HG03378 (cell line): Measurements from ENCODE around the gene OGFOD2.

Experiments
- ATAC-seq: cut with Tn5 transposase; IDR thresholded peaks from one replicate; pipeline ENCODE4 v1.9.1; 2021; ENCODE audit warnings: mild to moderate bottlenecking, moderate library complexity; ENCODE audit not compliant: unreplicated experiment

Gene OGFOD2

DNA sequence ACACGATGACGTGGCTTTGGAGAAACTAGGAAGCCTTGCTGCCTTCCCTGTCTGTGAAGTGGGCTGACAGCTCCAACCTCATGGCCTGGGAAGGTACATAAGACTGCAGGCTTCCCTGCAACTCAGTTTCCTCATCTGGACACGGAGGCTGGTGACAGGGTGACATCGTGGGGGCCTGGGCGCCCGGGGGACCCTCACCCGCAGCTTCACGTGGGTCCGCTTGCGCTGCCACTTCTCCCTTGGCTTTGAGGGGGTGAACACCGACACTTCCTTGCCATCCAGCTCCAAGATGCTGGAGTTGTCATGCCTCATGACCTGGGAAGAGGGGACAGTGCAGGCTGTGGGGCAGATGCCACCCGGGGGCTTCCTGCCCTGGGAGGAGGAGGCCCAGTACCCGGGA lies 13.0 kb downstream of the OGFOD2 start:
- no peak for ATAC-seq

DNA sequence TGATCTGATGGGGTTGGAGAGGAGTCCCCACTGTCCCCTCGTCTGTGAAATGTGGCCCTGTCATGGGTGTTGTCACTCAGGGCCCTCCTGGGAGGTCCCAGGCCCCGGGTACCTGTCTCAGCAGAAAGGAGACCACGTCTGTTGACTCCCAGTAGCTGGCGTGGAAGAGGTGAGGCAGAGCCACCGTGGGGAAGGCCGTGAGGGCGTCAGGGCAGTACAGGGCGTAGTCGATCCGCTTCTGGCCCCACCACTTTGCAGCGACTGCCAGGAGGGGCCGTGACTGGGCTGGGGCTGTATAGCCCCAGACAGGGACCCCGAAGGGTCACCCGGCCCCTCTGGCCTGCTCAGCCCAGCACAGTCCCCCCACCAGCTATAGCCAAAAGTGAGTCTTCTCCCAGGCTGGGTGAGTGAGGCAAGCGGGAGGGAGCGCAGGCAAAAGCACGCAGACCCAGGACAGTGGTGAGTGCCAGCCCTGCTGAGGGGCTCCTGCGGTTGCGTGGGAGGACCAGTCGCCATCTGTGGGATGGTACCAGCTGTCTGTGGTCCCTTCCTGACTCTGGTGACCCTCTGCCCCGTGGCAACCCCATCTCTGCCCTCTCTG lies 13.7 kb downstream of the OGFOD2 start:
- no peak for ATAC-seq

DNA sequence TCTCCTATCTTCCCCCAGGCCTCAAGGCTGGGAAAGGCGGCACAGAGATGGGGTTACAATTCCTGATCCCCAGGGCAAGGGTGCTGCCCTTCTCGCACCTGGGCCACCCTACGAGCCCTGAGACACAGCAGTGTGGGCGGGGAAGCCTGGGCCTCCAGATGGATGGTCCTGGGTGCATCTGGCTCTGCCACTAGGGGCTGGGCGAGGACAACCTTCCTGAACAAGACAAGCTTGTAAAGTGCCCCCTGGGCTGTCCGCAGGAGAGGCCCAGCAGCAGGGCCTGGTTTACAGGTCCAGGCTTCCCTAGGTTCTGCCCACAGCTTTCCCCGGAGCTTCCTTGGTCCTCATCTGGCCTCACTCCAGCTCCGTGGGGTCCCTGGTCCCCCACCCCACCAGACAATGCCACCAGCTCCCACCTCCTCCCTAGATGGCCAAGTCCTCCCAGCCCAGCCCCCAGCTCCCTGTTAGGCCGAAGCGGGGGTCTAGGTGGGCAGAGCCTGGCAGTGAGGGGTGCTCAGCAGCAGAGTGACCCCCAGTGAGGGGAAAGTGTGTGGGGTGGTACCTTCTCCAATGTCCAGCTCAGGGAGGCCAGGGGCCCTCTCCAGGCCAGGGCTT lies 14.3 kb downstream of the OGFOD2 start:
- ATAC-seq = no peak

DNA sequence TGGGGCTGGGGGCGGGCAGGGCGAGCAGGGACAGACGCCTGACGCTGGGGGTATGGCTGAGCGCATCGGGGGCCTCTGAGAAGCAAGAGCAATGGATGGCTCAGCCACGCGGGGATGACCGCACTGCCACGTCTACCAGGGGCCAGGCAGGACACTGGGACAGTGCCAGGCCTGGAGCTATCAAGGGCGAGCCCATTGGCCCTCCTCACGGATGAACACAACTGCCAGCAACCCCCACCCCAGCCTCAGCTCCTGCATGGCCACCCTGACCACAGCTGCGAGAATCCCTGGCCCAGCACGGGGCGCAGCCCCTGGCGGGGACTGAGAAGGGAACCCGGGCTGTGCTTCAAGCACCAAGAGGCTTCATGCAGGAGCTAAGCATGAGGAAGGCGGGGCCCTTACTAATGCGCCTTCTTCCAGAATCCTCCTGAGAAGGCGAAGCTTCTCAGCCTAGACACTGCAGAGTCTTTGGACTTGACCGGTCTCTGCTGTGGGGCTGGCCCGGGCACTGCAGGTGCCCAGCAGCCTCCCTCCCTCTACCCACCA lies 14.9 kb downstream of the OGFOD2 start:
- no peak for ATAC-seq

DNA sequence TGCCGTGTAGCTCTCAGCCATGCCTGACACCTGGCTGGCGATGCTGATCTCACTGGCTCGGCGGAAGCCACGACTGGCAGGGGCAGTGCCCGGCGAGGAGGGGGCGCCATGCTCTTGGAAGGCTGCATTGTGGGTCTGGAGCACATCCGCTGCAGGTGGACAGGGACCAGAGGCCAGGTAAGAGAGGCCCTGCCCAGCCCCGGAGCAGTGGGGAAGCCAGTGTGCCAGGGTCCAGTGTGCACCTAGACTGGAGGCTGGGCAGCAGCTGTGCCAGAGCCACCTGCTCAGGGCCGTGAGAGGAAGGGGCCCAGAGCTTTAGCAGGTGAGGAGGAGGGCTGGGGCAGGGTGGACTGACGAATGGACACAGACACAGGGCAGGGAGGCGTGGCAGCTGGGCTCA lies 15.5 kb downstream of the OGFOD2 start:
- ATAC-seq = no peak

DNA sequence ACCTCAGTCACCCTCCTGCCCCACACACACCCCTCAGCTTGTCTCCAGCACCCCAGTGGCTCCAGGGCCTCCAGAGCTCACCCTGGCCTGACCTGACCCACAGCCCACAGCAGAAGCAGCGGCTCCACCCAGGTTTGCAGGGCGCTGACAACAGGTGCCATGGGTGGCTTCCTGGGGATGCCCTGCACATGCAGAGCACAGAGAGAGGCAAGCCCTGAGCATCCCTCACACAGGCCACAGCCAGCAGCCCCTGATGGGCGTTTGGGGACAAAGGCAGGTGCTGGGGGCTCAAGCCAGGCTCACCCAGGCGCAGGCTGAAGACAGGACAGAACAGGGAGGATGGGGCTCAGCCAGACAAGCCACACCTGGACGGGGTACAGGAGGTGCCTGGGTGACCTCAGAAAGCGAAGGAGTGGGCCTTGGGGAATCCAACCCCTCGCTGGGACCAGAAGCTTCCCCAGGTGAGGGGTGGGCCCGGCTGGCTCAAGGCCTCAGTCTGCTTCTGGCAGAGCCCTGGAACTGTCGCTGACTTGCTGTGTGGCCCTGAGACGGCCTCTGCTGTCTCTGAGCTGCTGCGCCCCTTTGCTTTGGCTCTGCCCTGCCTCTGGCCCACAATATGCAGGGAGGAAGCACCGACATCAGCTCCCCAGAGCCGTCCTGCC lies 16.0 kb downstream of the OGFOD2 start:
- no peak for ATAC-seq

DNA sequence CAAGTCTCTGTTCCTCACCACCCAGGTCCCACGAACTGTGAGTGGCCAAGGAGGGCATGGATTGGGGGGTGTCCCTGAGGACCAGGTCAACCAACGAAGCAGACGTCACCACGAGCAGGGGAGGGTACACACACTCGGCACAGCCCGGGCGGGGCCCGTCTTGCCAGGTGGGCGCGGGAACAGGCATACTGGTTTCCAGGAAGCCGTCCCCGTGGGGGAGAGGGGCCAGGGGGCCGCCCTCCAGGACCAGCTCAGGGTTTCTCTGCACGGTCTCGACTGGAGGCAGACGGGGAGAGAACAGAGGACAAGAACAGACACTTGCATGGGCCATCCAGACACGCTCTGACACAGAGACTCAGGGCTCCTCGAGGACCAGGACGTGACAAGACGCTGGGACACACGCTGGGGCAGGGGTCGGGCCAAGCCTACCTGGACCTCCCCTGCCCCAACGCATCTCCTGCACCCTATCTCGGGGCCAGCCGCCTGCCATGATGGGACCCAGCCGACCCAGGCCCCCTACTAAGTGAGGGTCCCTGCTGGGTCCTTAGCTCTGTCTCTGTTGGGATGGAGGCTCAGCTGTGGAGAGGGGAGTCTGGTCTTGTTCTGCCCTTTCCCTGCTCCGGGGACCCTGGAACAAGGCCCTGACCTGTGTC lies 16.7 kb downstream of the OGFOD2 start:
- ATAC-seq = no peak

DNA sequence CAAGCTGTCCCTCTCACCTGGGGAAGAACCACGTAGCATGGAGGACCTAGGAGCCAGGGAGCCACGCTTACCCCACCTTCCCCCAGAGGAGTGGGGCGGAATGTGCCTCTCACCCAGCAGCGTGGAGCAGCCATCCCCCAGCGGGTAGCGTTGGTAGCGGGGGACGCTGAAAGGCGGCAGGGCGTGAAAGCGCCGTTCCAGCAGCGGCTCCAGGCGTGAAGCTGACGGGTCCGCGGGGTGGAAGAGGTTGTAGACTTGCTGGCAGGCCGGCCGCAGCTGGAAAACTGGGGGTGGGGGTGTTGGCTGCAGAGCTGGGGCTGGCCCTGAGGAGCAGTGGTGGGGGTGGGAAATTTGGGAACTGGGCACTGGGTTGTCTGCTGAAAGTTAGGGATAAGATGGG lies 17.3 kb downstream of the OGFOD2 start:
- no peak for ATAC-seq

DNA sequence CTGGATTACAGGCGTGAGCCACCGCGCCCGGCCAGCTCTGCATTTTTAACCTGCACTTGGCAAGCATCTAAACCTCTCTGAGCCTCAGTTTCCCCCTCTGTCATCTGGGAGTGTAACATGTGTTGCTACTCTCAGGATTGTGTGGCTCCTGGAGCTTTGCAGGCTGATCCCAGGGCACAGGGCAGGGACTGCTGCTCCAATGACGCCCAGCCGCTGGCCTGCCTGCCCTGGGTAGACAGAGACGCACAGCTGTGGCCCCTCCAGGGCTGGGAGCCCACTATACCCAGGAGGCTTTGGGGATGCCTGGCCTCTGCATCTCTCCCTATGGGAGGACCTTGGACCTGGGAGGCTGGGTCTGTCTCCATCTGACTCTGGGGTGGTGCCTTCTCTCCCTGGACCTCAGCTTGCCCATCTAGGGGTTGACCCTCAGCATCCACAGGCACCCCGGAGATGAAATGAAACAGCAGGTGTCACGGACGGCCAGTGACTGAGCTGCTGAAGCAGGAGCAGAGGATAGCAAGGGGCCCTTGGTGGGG lies 19.2 kb downstream of the OGFOD2 start:
- ATAC-seq = no peak

DNA sequence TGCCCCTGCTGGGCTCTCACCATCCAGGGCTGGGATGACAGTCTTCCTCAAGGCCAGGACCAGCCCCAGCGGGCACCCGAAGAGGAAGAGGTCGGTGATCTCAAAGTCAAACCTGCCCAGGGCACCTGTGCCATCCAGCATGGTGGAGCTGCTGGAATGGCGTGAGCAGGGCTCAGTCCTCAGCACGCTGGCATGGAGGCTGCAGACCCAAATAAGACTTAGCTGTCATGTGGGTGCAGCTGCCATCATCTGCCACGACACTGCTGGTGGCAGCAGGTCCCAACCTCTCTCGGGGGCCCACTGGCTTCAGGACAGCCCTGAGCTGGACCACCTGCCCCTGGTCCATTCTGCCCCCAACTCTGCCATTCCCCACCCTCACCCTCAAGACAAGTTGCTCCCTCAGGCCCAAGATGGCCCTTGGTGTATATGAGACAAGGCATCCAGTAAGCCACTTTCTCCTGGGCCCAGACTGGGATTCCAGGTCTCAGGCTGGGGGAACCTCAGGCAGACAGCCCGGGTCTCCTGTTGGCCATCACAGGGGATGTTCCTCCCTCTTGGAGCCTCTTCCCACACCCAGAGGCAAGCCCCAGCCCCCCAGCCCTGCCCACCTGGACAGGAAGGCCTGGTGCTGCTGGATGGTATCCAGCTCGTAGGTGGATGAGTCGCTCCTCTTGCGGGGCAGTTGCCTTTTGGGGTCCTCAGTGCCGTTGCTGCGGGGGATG lies 19.9 kb downstream of the OGFOD2 start:
- ATAC-seq = no peak

DNA sequence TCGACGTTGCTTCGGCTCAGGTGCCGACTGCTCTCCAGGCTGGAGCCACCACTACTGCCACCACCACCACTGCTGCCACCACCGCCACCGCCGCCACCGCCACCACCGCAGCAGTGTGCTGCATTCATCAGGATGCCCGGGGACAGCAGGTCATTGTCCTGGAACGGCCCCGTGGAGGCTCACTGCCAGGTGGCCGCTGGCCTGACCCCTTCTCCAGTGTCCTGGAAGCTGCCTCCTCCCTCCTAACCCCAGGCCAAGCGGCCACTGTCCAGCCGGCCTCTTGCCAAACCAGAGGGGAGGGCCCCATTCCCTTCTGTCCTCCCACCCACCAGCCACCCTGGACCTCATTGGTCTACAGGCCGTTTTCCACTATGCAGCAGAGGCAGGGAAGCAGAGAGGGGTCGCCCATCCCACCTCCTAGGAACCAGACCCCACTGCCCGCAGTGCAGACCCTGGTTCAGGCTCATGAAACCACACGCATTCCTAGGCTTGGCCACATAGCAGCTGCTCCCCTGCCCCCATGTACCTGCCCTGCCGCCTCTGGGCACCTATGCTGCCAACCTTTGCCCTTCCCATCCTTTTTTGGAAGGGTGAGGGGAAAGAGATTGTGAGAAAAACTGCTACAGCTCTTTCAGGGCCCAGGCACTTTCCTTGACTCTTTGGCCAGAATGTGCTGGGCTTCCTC lies 20.6 kb downstream of the OGFOD2 start:
- no peak for ATAC-seq

DNA sequence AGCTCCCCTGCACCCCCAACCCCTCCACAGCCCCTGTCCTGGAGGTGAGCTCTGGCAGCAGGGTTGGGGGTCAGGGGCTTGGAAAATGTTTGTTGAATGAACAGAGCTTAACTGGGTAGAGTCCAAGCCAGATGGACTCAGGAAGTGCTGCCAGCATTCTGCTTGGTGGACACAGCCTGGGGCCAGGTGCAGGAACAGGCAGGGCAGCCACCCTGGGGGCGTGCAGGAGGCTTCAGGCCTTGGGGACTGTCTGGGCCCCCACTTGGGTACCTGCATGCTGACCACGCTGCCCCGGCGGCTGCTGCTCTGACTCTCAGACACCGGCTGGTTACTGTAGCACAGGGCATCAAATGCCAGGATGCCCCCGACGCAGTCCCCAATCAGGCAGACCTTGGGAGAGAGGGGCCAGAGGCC lies 21.2 kb downstream of the OGFOD2 start:
- no peak for ATAC-seq

DNA sequence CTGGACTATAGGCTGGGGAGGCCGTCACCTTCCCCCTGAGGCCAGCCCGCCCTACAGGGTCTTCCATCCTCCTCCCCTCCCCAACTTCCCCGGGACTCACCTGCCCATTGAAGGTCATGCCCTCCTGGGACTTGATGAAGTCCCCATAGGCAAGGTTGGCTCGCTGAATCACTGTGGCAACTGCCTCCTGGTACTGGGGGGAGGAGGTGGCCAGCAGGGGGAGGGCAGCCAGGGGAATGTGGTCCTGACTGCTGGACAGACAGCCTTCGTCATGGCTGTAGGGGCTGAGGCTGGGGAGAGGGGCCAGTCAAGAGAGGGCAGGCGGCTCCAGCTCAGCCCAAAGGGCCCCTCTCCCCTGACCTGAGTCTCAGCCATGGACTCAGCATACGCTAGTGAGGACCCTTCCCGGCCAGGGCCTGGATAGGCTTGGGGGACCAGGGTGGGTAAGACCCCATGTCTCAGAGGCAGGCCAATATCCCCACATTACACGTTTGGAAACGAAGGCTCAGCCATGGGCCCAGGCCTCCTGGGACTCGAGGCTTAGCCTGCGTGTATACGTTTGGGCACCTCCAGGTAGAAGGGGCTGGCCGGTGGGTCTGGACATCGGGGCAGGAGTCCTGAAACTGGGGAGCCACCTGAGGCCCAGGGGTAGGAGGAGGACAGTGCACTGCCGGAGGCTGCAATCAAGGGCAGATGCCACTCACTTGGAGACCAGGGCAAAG lies 21.7 kb downstream of the OGFOD2 start:
- no peak for ATAC-seq

DNA sequence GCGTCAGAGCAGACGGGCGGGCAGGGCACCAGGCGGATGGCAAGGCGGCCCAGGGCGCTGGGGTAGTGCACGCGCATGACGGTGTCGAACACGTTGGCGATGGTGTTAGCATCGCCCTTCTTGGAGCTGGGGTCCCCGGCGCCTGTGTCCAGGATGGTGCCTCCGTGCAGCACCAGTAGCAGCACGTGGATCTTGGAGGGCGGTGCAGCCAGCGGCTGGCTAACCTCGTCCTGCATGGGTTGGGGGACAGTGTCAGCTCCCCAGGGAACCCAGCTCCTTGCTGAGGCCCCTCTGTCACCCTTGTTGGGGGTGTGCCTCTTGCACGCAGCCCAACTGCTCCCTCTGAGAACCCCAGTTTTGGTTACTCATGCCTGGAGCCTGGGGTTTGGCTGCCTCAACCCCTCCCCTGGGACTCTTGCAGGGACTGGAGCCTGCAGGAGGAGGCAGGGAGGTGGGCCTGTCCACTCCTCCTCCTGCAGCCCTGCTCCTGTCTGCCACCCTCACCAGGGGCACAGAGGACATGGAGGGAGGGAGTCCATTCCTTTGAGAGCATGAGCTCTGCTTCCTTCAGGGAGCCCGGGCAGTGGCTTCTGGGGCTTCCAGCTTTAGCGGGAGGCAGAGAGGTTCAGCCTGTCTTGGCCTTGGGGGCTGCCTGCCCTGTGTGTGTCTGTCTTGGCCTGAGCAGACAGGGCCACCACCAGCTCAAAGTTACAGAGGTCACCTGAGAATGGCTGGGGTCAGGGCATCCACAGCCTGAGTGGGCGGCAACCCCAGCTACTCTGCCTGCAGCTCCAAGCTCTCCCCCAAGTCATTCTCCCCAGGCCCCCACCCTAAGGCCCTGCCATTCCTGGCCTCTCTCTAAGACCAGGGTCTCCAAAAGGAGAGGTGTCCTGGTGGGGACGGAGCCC lies 22.6 kb downstream of the OGFOD2 start:
- ATAC-seq = no peak

DNA sequence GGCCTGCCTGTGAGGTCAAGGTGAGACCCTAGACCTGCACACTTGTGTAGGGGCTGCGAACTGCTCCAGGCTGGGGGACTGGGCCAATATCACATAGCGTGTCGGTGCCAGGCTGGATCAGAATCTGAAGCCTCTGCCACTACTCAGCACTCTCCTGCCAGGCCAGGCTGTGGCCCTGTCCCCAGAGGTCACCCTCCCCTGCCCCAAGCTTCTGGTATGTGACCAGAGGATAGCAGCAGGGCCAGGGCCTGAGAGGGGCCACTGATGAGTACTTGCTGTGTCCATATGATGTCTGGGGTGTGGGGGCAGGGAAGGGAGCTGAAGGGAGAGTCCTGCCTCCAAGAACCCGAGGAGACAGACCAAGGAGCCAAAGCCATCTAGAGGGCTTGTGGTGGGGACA lies 23.3 kb downstream of the OGFOD2 start:
- ATAC-seq = no peak

DNA sequence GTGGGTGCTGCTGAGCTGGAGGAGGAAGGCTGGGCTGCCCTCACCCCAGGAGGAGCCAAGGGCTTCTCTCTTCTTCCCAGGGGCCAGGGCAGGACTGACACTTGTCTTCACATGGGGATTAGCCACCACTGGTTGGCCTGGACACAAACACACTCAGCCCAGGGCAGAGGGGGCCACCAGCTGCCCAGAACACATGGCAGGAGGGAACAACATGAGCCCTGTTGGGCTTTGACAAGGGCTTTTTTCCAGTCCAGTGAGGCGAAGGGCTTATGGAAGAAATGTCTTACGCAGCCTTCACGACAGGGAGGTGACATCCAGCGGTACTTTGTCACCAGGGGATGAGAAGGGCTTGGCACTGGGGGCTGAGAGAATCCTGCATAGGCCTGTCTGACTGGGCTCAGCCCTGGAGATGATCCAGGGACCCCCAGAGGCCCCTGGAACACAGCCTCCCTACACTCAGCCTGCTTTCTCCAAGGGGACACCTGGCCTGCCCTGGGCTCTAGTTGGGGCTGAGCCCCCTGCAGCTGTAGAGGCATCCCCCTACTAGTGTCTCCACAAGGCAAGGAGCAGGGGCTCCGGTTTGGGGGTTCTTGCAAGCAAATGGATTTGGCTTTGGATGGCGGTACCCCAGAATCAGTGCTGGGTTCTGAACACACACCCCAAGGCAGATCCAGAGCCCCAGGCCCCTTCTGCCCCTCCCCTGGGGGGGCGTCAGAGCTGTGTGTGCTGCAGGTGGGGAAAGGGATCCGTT lies 24.3 kb downstream of the OGFOD2 start:
- ATAC-seq = no peak

DNA sequence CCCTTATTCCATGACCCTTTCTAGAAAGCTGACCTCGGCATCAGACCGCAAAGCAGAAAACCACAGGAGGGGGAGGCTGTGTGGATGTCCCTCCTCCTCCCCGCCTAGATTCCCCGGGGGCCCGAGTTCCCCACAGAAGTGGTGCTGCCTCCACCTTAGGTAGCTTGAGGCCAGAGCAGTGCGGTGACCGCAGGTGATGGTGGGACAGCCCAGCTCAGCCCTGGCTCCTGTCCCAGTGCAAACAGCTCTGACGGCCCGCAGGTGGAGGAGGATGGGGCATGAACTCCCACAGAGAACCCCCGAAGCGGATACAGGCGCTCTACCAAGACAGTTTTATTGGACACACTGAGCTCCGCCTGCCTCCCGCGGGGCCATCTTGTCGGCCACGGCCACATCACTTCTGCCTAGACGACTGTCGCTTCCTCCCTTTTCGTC lies 25.0 kb downstream of the OGFOD2 start:
- ATAC-seq = no peak

DNA sequence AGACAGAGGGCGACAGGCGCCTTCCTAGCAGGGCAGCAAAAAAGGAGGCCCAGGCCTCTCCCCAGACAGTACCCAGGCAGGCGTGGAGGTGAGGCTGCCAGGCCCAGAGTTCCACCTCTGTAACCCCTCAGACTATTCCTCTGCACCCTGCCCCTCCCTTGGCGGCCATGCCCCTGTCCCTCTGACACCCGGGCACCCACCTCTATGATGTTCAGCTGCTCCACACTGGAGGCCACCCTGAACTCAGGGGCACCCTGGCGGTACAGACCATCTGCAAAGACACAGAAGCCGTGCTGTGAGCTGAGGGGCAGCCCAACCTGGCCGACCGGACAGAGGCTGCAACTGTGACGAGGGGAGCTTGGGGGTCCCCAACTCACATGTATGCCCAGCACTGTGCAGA lies 25.5 kb downstream of the OGFOD2 start:
- ATAC-seq = no peak
